ENCODE data around the gene RNASE11.

- no peak for TF ChIP-seq CTCF (IDR thresholded peaks at IDR 0.05; ENCODE audit: extremely low read depth in 1 of 2, insufficient read depth in 1 of 2, low read depth in 1 of 2, low read length in 2 of 2)
- TF ChIP-seq POLR2A (IDR thresholded peaks at IDR 0.05; ENCODE audit: low read depth, low read length): no peak
- no peak for TF ChIP-seq EZH2 (IDR thresholded peaks at IDR 0.05; ENCODE audit: borderline replicate concordance, low read depth, low read length, severe bottlenecking)
Measured at GRCh38 chr14:20631023-20631879, 43.5 kb upstream of the RNASE11 start.
